HG03066 (cell line): ENCODE results near the gene PCED1B.

Experiments used
- ATAC-seq: cut with Tn5 transposase; IDR thresholded peaks from one replicate; pipeline ENCODE4 v1.9.1; 2021; ENCODE audit warnings: low read depth; ENCODE audit not compliant: unreplicated experiment

The PCED1B gene

GRCh38 chr12:47224563-47225133 is 145.2 kb downstream of the PCED1B start:
- no peak for ATAC-seq

- no peak for ATAC-seq
Observed at GRCh38 chr12:47225356-47225755, 145.9 kb downstream of the PCED1B start.

- no peak for ATAC-seq
Observed at GRCh38 chr12:47226199-47226598, 146.8 kb downstream of the PCED1B start.

GRCh38 chr12:47228802-47229201 is 149.4 kb downstream of the PCED1B start:
- ATAC-seq = no peak

- ATAC-seq = no peak
Observed at GRCh38 chr12:47231456-47231855, 152.0 kb downstream of the PCED1B start.

- ATAC-seq = no peak
Observed at GRCh38 chr12:47234576-47235141, 155.2 kb downstream of the PCED1B start.

- no peak for ATAC-seq
Observed at GRCh38 chr12:47235258-47236040, 156.0 kb downstream of the PCED1B start.

- ATAC-seq = no peak
Observed at GRCh38 chr12:47236109-47236714, 156.8 kb downstream of the PCED1B start.

- ATAC-seq = no peak
Observed at GRCh38 chr12:47237751-47238211, 158.4 kb downstream of the PCED1B start.

- no peak for ATAC-seq
Observed at GRCh38 chr12:47238669-47239114, 159.3 kb downstream of the PCED1B start.

GRCh38 chr12:47242426-47242825 is 163.0 kb downstream of the PCED1B start:
- ATAC-seq = no peak

- ATAC-seq = no peak
Observed at GRCh38 chr12:47244835-47245234, 165.4 kb downstream of the PCED1B start.

GRCh38 chr12:47245623-47246022 is 166.2 kb downstream of the PCED1B start:
- ATAC-seq = no peak

- ATAC-seq = no peak
Observed at GRCh38 chr12:47247418-47247817, 168.0 kb downstream of the PCED1B start.

GRCh38 chr12:47249082-47249481 is 169.7 kb downstream of the PCED1B start:
- ATAC-seq = no peak

GRCh38 chr12:47249719-47250357 is 170.4 kb downstream of the PCED1B start:
- no peak for ATAC-seq

- no peak for ATAC-seq
Observed at GRCh38 chr12:47251919-47252318, 172.5 kb downstream of the PCED1B start.

GRCh38 chr12:47264951-47265350 is 185.5 kb downstream of the PCED1B start:
- no peak for ATAC-seq

GRCh38 chr12:47265391-47265790 is 186.0 kb downstream of the PCED1B start:
- no peak for ATAC-seq

- no peak for ATAC-seq
Observed at GRCh38 chr12:47267571-47267970, 188.2 kb downstream of the PCED1B start.
